HuH-7.5 (cell line): ENCODE data around the gene KCNIP3.

Source experiments
- DNase-seq: peaks from one replicate; pipeline ENCODE4 v3.0.0; 2011; ENCODE audit warnings: low spot score

KCNIP3 gene

DNA sequence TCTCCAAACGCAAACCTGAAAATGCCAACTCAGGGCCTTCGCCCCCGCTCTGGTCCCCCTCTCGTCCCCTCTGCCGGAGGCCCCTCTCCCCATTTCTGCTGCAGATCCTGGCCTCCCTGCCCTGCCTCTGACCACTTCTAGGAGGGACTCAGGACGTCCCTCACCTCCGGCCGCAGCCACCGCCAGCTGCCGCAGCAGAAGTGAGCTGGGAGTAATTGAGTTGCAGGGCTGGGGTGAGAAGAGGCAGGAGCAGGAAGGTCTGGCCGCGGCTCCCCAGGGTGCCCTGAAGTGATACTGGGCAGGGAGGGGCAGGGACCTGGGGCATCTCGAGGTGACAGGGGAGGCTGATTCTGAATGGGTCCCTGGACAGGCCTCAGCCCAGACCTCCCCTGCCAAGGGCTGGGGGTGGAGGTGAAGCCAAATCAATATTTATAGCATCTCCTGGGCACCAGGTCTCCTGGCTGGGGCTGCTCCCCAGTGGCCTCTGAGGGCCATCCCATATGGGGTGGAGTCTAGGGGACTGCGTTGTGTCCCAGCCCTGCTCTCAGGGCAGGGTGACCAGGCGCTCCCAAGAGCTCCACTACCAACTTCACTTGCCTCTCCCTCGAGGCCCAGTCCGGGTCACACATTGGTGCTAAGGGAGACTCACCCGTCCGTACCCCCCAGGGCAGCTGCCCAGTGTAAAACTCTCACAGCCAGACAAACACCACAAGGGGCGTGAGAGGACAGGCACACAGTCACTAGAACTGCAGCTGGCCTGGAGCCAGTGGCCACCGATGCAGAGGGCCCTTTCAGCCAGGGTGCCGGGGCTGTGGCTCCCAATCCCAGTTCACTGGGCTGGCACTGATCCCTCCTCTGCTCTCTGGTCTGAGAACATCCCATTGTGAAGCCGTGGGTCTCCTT is 33.0 kb downstream of the KCNIP3 start:
- DNase-seq, result no peak

DNA sequence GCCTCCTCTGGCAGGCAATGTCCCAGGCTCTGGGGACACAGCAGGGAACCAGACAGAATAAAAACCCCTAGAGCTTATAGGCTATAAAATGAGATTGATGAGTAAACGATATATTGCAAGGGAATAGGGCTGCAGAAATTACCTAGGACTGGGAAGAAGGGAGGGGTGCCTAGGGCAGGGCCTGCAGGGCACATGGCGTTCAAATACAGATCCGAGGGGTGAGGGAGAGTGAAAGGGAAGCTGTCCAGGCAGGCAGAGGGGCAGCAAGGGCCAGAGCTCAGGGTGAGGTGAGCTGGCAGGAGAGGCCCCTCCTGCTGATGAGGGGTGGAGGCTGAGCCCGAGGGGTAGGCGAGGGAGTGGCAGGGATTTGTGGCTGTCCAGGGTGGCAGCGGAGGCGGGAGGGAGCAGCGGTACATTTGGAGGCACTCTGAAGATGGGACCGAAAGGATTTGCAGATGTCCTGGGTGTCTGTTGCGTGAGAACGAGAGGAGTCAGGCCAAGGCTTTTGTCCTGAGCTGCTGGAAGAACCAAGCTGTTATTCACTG is 33.7 kb downstream of the KCNIP3 start:
- no peak for DNase-seq

DNA sequence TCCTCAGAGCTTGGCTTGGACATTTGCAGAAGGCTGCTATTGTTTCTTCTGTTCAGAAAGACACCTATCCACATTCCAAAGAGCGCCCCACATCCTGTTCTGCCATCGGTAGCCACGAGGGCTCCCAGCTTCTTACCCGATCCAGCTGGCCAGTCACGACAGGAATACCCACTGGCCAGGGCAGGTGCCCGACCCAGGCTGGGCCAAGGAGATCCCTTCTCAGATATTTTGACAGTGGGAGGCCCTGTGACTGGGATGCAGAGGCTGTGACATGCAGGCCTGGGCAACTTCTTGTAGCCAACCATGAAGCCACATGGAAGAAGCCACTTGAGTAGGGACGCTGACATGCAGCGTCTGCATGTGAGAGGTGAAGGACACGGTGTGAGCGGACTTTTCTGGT is 34.5 kb downstream of the KCNIP3 start:
- no peak for DNase-seq

DNA sequence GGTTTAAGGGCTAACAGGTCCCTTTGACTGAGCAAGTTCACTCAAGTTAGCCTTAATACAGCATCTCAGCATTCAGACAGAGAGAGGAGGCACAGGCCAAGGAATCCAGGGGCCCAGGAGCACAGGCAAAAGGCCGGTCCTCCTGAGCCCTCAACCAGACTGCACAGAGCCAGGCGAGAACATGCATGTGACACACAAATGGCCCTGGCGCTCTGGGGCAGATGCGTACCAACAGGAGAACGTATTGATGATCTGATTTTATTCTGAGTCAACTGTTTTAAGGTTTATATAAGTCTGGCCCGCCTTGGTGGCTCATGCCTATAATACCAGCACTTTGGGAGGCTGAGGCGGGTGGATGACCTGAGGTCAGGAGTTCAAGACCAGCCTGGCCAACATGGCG is 34.9 kb downstream of the KCNIP3 start:
- DNase-seq, result no peak

DNA sequence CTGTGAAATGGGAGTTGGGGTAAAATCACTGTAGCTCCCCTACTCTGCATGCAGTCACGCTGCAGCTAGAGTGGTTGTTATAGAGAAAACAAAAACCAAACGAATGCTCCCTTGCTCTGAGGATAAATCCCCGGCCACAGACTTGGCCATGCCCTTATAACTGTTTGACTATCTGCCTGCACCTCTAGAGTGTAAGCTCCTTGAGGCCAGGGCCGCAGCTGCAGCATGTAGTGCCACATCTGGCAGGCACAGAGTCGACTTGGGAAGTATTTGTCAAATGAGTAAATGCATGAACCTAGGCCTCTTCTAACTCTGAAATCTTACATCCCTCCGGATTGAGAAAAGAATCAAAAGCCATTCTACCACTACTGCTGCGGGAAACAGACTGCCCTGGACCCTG is 35.9 kb downstream of the KCNIP3 start:
- no peak for DNase-seq

DNA sequence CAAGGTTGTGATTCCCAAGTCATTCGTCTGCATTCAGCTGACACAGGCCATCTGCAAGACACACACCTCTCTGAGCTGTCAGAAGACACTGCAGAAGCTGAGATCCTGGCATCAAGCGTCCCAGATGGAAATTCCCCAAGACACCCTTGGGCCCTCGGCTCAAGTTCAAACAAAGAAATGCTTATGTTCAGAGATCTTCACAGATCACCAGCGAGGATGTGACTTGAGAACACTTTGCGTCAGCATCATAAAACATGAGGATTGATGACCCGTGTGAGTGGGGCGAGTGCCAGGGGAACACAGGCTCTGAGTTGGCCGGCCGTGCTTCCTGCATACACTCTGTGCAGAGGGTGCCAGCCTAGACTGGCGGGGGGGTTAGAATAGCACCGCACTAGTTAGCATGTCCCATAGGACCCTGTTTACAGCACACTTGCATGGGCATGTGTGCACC is 36.8 kb downstream of the KCNIP3 start:
- DNase-seq, result no peak

DNA sequence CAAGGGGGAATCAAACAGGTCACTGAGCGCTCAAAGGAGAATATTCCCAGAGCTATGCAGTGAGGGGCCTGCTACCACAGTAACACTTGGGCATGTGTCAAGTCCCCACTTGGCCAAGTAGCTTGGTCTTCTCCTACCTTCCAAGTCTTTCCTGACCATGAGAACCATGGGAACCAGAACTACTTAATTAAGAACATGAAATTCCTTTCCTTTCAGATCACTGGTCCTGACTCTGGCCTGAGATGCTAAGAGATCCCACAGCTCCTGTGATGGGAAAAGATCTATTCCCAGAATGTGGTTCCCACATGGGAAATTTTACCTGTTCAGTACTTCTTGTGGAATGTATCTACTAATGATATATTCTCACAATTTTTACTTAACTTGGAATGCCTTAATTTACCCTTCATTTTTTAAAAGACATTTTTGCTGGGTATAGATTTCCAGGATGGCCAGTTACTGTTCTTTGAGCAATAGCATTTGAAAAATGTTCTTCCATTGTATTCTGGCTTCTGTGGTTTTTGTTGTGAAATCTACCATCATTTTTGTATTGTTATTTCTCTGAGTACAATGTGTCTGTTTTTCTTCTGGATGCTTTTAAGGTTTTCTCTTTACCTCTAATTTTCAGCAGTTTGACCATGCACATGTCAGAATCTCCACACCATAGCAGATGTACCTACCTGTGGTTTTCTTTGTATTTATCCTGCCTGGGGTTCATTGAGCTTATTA is 37.9 kb downstream of the KCNIP3 start:
- DNase-seq, result no peak

DNA sequence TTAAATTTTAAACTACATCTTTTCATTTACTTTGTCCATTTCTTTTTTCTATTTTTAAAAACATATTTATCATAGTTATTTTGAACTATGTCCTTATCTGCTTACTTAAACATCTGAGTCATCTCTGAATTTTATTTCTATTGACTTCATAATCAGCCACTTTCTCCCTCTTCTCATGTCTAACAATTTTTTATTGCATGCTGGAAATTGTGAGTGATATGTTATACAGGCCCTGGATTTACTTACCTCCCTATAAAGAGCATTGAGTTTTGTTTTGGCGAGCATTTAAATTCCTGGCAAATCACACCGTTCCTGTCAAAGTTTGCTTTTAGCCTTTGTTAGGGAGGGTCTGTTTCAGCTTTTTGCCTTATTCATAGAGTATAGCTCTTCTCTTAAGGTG is 39.3 kb downstream of the KCNIP3 start:
- no peak for DNase-seq

DNA sequence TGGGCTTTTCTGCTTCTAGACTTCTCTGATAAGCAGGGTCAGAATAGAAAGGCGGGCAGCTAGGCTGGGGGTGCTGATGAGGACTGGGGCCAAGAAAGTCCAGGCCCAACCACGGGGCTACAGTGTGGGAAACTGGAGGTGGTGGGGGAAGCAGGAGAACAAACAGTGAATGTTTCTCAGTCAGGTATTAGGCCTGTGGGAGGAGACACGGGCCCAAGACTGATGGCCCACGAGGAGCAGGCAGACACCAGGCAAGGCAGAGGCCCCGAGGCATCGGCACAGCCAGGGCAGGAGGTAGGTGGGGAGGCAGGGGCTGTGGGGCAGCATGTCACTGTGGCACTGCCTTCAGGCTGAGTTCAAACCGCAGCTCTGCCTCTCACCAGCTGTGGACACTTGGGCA is 40.7 kb downstream of the KCNIP3 start:
- DNase-seq, result no peak

DNA sequence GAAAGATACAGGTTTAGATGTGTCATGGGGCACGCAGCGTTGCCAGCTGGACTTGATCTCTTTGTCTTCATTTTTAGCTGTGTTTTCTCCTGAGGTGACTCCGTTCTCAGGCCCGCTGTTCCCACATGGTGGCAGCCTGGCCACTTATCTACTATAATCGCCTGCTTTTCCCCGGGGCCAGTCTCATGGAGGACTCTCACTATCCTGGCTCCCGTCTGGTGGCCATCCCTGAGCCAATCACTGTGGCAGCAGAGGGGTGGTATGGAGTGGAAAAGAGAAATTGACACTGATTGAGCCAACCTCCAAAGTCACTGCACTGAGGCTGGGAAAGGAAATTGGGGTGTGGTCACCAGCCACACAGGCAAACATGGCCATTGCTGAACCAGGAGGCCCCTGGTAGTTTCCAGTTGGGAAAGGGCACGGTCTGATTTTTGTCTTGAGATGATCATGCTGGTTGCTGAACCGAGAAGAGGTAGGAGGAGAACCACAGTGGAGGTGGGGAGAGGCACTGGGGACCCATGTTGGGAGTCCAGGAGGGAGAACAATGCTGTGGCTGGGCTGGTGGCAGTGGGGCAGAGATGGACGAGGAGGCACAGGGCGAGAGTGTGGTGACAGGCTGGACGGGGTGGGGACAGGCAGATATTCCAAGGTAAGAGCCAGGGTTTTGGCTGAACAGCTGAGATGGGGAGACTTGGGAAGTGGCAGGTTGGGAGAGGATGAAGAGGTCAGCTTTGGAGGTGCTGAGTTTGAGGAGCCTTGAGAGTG is 45.6 kb downstream of the KCNIP3 start:
- no peak for DNase-seq

DNA sequence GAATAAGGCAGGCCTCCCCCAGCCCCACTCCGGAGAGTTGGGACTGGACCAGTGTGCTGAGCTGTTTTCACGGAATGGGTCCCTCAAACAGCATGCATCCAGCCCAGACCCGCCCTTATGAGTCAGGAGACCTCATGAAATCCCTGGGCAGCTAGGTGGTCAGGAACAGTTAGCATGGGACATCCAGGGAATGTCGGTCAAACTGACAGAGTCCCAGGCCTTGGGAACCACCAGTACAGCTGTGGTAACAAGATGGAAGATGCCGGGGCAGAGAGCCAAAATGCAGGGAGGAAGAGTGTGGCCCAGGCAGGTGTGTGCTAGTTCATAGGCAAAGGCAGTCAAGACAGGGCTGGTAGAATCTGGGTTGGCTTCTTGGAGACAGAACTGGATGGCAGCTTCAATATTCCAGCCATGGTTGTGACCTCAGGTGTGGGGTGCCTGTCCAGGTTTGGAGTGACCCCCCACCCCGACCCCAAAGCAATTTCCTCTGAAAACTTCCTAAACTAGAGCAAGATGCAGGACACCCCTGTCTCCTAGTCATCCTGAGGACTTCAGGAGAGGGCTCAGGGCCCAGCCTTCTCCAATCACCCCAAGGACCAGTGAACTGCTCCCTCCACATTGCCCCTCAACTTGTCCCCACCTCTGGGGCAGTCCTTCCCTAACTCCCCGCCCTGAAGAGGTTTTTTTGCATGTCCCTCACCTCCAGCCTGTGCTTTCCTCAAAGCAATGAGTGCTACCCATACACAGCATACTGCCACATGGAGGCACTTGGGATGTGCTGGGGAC is 46.5 kb downstream of the KCNIP3 start:
- DNase-seq, result no peak

DNA sequence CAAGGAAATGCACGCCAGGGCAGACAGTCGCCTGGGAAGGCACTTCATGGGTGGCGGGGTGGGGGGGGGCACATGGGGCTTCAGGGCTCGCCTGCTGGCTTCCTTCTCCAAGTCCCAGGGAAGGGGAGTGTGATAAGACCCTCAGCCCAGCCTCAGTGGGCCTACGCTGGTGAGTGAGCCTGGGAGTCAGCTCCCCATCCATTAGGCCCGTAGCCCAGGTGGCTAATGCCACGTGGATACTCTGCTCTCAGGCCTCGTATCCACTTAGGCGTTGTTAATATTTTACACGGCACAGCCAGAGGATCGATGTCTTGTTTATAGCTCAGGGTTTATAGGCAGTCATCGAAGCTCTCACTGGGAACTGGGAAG is 47.1 kb downstream of the KCNIP3 start:
- DNase-seq, result no peak

DNA sequence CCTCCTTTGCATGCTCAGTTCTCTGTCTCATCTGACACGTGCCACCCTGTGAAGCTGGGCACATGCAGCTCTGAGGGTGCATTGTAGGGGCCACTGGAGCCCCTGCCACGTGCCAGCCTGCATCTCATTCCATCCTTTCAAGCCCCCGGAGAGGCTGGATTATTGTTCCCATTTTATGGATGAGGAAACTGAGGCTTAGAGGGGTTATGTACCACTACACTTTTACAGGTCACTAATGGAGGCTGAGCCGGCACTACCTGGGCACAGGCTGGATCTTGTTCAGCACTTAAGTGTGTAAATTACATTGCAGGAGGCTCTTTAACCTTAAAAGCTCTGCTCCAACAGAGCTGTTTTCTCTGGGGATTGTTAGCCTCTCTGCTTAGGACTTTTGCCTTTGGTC is 47.5 kb downstream of the KCNIP3 start:
- DNase-seq, result no peak

DNA sequence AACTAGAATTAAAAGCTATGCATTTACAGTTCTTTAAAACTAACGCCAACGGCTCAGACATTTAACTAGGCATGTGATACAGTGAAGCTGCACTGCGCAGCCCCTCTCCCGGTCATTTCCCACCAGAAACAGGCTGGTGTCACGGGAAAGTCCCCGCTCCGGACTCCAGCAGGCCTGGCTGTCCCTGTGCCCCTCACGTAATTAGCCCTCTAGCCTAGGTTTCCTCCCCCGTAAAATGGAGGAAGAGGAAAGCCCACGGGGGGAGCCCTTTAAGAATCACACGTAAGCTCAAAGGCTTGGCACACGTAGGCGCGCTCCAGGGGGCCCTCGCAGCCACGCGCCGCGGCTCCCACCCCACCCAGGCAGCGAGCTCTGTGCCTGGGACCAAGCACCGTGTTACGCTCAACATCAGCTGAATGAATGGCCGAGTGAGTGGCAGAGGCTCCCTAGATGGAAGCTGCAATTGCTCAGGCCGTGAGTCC is 48.0 kb downstream of the KCNIP3 start:
- no peak for DNase-seq

DNA sequence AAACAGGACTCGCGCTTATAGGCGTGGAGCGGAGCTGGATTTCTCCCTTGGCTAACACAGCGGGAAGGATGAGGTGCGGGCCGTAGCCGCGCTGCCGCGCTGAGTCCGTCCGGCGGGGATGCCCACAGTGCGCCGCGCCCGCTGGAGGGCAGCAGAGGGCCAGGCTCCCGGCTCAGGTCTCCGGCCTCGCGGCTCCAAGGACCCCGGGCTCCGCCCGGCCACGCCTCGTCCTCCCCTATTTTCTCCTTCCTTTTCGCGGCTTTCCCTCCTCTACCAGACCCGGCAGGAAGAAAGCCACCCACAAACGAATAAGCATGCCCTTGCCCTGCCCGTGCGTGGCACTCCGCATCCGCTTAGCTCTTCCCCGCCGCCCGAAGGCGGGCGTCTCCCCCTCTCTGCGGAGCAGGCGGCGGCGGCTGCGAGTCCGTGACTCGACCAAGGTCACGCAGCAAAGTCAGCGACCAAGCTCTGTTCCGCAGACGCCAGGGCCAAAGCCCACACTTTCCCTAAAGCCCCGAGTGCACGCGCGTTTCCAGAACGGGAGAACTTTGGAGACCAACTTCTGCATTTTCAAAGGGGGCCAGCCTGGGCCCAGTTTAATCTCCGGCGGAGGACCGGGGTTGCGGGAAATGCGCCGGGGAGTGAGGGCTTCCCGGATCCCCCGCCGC is 48.5 kb downstream of the KCNIP3 start:
- DNase-seq, result peak; percentile 92

DNA sequence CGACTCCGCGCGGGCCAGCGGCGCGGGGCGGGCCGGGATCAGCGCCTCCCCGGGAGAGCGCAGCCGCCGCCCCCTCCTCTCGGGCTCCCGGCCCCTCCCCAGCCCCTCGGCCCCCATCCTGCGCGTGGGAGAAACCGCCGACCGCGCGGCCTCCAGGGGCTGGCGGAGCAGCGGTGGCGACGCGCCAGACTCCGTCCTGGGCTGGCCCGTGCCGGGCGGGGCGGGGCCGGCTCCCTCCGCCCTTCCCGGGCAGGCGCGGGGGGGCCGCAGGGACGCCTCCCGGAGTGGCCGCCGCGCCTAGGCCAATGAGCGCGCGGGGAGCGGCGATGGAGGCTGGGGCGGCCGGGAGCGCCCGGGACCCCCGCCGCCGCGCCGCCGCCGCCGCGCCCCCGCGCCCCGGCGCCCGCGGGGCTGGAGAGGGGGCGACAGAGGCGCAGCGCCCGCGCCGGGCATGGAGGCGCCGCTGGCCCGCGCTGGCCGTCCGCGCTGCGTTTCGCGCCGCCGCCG is 49.1 kb downstream of the KCNIP3 start:
- peak; percentile 54 for DNase-seq

DNA sequence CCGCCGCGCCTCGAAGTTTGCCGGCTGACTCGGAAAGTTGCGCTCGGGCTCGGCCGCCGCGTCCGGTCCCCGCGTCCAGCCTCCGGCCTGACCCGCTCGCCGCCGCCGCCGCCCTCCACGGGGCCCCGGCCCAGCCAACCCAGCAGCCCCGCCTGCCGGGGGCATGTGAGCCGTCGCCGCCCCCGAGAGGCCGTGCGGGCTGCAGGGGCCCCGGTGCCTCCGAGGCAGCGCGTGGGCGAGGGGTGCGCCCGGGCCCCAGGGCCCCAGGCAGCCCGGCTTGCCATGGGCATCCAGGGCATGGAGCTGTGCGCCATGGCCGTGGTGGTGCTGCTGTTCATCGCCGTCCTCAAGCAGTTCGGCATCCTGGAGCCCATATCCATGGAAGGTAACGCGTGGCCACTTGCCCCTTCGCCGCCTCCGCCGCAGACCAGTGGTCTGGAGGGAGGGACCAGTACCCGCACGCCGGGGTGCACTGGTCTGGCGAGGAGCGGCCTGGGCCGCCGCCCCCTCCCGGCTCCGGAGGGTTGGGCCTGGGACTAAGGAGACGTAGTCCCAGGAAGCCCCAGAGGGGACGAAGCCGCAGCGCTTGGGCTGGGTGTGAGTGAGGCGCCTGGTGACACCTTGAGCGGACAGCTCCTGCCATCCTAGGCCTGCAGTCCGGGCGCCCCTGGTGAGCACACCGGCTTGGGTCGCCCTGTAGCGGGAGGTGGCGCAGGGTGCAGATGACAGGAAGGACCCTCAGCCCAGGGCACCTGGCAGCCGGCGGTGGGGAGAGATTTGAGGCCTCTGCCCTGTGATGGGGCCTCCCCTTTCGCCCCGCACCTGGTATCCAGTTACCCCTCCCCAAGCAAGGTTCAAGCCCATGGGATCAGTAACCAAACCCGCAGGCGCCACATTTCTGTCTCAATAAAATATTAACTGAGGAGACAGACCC is 49.9 kb downstream of the KCNIP3 start:
- DNase-seq, result no peak

DNA sequence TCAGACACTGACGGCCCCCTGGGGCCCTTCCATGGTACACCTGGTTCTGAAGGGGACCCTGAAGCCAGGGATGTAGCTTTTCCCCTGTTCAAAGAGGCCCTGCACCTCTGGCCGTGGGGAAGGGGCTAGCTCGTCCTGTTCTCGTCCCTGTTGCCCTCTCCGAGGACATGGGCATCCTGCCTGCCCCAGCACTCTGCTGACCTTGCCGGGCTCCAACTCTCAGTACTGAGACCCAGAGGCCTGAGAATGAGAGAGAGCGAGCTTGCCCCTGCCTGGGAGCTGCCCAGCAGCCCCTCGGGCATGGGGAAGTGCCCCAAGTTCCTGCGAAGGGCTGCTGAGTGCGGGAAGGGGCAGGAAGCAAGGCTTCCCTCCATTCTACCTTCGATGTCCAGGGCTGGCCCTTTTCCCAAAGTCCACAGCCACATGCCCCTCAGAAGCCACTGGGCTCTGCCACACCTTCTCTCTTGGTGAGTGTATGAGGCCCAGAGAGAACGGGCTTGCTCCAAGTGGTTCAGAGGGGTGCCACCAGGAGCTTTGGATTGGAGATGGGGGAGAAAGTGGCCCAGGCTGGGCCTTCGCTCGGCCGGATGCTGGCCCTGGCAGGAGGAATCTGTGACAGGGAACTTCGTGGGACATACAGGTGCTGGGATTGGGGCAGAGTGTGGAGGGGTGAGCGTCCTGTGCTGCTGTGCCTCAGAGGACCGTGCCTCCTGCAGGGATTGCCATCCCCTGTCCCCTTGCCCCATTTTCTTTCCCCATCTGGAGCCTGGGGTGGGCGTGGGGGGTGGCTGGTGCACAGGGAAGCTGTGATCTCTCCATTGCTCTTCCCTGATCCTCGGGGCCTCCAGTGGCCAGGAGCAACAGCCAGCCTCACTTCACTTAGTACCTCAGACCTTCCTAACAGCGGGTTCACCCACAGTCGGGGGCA is 50.8 kb downstream of the KCNIP3 start:
- no peak for DNase-seq
